C4-2B (cell line): Measurements from ENCODE around the gene EPM2AIP1.
"Not testable (repeated sequence)": the region's sequence is repeated elsewhere in the genome, so short reads cannot be mapped to it uniquely, and the experiment has no call there.

Experiments used
- H3K27ac ChIP-seq: fragments of 450-650 bp; 2 replicates; pipeline ENCODE4 v1.5.1; 2017
- CTCF ChIP-seq: fragments of 450-650 bp; conservative IDR thresholded peaks from 2 replicates; pipeline ENCODE4 v1.5.1; 2017; ENCODE audit warnings: mild to moderate bottlenecking
- ZFX ChIP-seq: fragments of 450-650 bp; IDR thresholded peaks from 2 replicates; pipeline ENCODE4 v1.6.1; 2017

Gene EPM2AIP1

DNA sequence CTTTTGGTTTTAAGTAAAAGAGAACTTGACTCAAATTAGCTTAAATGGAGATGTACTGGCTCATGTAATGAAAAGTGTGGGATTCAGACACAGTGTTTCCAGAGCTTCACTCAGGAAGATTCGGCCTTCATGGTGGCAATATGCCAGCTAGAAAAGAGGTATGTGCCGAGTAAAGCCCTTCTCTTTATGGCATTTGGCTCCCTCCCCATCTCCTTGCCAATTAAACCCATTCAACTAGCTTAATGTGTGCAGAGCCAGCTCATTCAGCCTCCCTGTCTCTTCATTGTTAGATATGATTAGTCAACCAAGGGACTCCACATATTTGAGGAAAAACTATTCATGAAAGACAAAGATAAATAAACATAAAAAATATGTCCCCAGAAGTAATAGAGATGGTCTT, 33.1 kb downstream of the EPM2AIP1 start:
- TF ChIP-seq CTCF (no peak), ZFX (no peak)

DNA sequence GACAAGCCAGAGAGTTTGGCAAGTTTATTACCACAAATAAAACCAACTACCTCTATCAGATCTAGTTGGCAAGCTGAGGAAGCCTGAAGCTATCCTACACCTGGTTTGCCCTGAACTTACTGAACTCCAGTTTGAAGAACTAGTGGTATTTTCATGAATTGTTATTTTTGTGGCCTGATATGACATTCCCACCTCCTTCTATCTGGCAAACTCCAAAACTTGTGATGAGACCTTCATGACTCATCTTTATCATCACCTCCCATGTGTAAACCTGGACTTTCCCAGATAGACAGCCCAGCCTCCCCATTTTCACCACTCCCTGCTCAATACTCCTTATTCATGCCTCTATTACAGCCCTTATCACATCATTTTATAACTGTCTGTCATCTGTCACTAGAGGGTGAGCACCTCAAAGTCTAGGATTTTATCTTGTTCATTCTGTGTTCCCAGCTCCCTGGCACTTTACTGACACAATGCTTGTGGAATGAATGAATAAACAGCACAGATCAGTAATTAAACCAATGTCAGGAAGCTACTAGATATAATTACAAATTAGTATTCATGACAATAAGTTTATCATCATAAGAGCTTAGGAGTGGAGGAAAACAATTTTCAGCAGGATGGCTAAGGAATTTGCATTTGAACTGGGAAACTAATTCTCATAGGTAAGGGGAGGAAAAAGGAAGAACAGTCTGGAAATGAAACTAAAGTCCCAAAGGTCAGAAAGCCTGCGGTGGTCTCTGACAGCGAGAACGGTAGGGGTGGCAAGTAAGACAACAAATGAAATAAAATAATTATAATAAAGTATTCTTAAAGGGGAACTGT, 34.9 kb downstream of the EPM2AIP1 start:
- H3K27ac ChIP-seq = no peak overlapping the region
- TF ChIP-seq ZFX = no peak
- TF ChIP-seq CTCF = no peak

More for the DNA sequence above, 33.1 kb downstream of the EPM2AIP1 start:
- H3K27ac ChIP-seq = no peak overlapping the region

DNA sequence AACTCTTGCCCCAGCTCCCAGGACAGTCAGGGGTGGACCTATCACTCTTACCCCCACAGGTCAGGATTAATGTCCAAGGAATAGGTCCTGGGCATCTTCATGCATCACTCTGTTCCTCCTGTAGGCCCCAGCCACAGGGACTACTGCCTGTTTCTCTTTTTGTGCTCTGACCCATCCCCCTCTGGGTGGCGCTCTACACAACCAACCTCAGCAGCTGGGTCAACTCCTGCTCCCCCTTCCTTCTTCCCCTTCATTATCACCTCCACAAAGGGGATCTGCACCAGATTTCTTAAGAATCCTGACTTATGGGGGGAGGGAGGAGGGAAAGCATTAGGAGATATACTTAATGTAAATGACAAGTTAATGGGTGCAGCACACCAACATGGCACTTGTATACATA, 35.9 kb downstream of the EPM2AIP1 start:
- peak; percentile 18 for TF ChIP-seq CTCF
- no peak for TF ChIP-seq ZFX
- H3K27ac ChIP-seq = no peak overlapping the region

GRCh38 chr3:36956155-36956554, 36.8 kb downstream of the EPM2AIP1 start:
- TF ChIP-seq ZFX = no peak
- no peak for TF ChIP-seq CTCF
- H3K27ac ChIP-seq = no peak overlapping the region

GRCh38 chr3:36954452-36955134, 38.3 kb downstream of the EPM2AIP1 start:
- TF ChIP-seq CTCF (no peak), ZFX (no peak)
- H3K27ac ChIP-seq = no peak overlapping the region

GRCh38 chr3:36947814-36948213, 45.1 kb downstream of the EPM2AIP1 start:
- H3K27ac ChIP-seq = not testable (repeated sequence)

- H3K27ac ChIP-seq = no peak overlapping the region
- TF ChIP-seq CTCF = no peak
- no peak for TF ChIP-seq ZFX
Observed at GRCh38 chr3:36945333-36945980, 47.5 kb downstream of the EPM2AIP1 start.
